ENCODE measurements around the gene LY9.

Gene LY9

GRCh38 chr1:160801836-160802580 lies 6.0 kb downstream of the LY9 start:
- DNase-seq (ENCODE audit: extremely low read depth in 1 of 2, low read depth in 1 of 2), result no peak

GRCh38 chr1:160806109-160806665 lies 10.2 kb downstream of the LY9 start:
- DNase-seq (ENCODE audit: extremely low read depth in 1 of 2, low read depth in 1 of 2), result no peak

- no peak for DNase-seq (ENCODE audit: extremely low read depth in 1 of 2, low read depth in 1 of 2)
These were observed 10.8 kb downstream of the LY9 start for GRCh38 chr1:160806784-160807183.

- DNase-seq (ENCODE audit: extremely low read depth in 1 of 2, low read depth in 1 of 2), result no peak
These were observed 11.3 kb downstream of the LY9 start for GRCh38 chr1:160807247-160807646.

GRCh38 chr1:160807738-160808137 lies 11.8 kb downstream of the LY9 start:
- DNase-seq (ENCODE audit: extremely low read depth in 1 of 2, low read depth in 1 of 2), result no peak

GRCh38 chr1:160808289-160808688 lies 12.3 kb downstream of the LY9 start:
- no peak for DNase-seq (ENCODE audit: extremely low read depth in 1 of 2, low read depth in 1 of 2)

- DNase-seq (ENCODE audit: extremely low read depth in 1 of 2, low read depth in 1 of 2), result no peak
These were observed 14.5 kb downstream of the LY9 start for GRCh38 chr1:160810486-160810885.

GRCh38 chr1:160811147-160811546 lies 15.2 kb downstream of the LY9 start:
- DNase-seq (ENCODE audit: extremely low read depth in 1 of 2, low read depth in 1 of 2), result no peak

GRCh38 chr1:160813215-160813614 lies 17.2 kb downstream of the LY9 start:
- DNase-seq (ENCODE audit: extremely low read depth in 1 of 2, low read depth in 1 of 2), result no peak

GRCh38 chr1:160814316-160814715 lies 18.3 kb downstream of the LY9 start:
- no peak for DNase-seq (ENCODE audit: extremely low read depth in 1 of 2, low read depth in 1 of 2)

GRCh38 chr1:160814856-160815255 lies 18.9 kb downstream of the LY9 start:
- DNase-seq (ENCODE audit: extremely low read depth in 1 of 2, low read depth in 1 of 2), result no peak

GRCh38 chr1:160818207-160818937 lies 22.4 kb downstream of the LY9 start:
- no peak for DNase-seq (ENCODE audit: extremely low read depth in 1 of 2, low read depth in 1 of 2)

GRCh38 chr1:160819186-160819585 lies 23.2 kb downstream of the LY9 start:
- no peak for DNase-seq (ENCODE audit: extremely low read depth in 1 of 2, low read depth in 1 of 2)

- no peak for DNase-seq (ENCODE audit: extremely low read depth in 1 of 2, low read depth in 1 of 2)
These were observed 25.7 kb downstream of the LY9 start for GRCh38 chr1:160821627-160822026.

GRCh38 chr1:160823296-160823695 lies 27.3 kb downstream of the LY9 start:
- no peak for DNase-seq (ENCODE audit: extremely low read depth in 1 of 2, low read depth in 1 of 2)

- DNase-seq (ENCODE audit: extremely low read depth in 1 of 2, low read depth in 1 of 2), result no peak
These were observed 30.6 kb downstream of the LY9 start for GRCh38 chr1:160826546-160826945.

- no peak for DNase-seq (ENCODE audit: extremely low read depth in 1 of 2, low read depth in 1 of 2)
These were observed 31.4 kb downstream of the LY9 start for GRCh38 chr1:160827418-160827817.

- DNase-seq (ENCODE audit: extremely low read depth in 1 of 2, low read depth in 1 of 2), result no peak
These were observed 33.8 kb downstream of the LY9 start for GRCh38 chr1:160829766-160830165.

- peak; percentile 25 to 71 for DNase-seq (ENCODE audit: extremely low read depth in 1 of 2, low read depth in 1 of 2)
These were observed 34.6 kb downstream of the LY9 start for GRCh38 chr1:160830321-160831153.

GRCh38 chr1:160834945-160835565 lies 39.1 kb downstream of the LY9 start:
- no peak for DNase-seq (ENCODE audit: extremely low read depth in 1 of 2, low read depth in 1 of 2)

- no peak for DNase-seq (ENCODE audit: extremely low read depth in 1 of 2, low read depth in 1 of 2)
These were observed 39.8 kb downstream of the LY9 start for GRCh38 chr1:160835751-160836150.
